Fibroblast of skin of abdomen (primary cell): ENCODE measurements around the gene HIP1R. TPM values are rescaled to one million over a fixed set of nuclear protein-coding genes. Genes with fewer than 3 reads are reported as not detected.
"Not testable (repeated sequence)": the region's sequence is repeated elsewhere in the genome, so short reads cannot be mapped to it uniquely, and the experiment has no call there.

Experiments used
- DNase-seq: peaks from one replicate; pipeline ENCODE4 v3.0.0-alpha.2; 2013
- polyA plus RNA-seq, 2 experiments: library from polyadenylated mRNA; unstranded; fragments of 120-200 nt; gene quantifications; one replicate each; pipeline ENCODE4 v1.2.1, GENCODE V29; 2013; ENCODE audit not compliant: insufficient read length in 2 of 2

HIP1R gene, protein sequence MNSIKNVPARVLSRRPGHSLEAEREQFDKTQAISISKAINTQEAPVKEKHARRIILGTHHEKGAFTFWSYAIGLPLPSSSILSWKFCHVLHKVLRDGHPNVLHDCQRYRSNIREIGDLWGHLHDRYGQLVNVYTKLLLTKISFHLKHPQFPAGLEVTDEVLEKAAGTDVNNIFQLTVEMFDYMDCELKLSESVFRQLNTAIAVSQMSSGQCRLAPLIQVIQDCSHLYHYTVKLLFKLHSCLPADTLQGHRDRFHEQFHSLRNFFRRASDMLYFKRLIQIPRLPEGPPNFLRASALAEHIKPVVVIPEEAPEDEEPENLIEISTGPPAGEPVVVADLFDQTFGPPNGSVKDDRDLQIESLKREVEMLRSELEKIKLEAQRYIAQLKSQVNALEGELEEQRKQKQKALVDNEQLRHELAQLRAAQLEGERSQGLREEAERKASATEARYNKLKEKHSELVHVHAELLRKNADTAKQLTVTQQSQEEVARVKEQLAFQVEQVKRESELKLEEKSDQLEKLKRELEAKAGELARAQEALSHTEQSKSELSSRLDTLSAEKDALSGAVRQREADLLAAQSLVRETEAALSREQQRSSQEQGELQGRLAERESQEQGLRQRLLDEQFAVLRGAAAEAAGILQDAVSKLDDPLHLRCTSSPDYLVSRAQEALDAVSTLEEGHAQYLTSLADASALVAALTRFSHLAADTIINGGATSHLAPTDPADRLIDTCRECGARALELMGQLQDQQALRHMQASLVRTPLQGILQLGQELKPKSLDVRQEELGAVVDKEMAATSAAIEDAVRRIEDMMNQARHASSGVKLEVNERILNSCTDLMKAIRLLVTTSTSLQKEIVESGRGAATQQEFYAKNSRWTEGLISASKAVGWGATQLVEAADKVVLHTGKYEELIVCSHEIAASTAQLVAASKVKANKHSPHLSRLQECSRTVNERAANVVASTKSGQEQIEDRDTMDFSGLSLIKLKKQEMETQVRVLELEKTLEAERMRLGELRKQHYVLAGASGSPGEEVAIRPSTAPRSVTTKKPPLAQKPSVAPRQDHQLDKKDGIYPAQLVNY
- 6.9 TPM for polyA plus RNA-seq (2013, experiment 1 of 2; ENCODE audit: insufficient read length)
- polyA plus RNA-seq (2013, experiment 2 of 2; ENCODE audit: insufficient read length): 6.3 TPM

DNA sequence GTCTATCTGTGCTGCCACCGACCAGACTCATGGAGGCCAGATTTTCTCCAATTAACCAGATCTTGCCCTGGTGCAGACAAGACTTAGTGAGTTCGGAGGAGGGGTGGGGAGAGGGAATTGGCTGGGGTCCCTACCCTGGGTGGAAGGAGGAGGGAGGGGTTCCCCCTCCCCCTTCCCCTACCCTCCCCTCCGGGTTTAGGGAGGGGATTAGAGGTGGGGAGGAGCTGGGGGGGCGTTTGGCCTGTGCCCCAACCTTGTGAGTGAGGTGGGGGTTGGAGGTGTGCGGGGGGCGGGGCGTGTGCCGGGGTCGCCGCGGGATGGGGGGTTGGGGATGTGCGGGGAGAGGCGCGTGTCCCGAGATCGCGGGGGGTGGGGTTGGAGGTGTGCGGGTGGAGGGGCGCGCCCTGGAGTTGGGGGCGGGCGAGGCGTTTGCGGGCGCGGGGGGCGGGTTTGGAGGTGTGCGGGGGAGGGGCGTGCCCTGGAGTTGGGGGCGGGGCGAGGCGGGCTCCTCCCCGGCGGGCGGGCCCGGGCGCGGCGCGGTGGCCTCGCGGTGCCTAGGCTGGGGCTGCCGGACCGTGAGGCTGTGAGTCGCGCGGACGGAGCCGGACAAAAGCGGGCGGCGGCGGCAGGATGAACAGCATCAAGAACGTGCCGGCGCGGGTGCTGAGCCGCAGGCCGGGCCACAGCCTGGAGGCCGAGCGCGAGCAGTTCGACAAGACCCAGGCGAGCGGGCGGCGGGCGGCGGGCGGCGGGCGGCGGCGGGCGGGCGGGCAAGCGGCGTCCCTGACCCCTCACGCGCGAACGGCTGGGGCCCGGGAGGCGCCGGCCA lies at the start of gene HIP1R:
Gene HIP1R (plus strand): TSS at position 537 of the 829 bp plus-strand sequence. CDS start 94 bp downstream, at position 631.
- DNase-seq: no peak

DNA sequence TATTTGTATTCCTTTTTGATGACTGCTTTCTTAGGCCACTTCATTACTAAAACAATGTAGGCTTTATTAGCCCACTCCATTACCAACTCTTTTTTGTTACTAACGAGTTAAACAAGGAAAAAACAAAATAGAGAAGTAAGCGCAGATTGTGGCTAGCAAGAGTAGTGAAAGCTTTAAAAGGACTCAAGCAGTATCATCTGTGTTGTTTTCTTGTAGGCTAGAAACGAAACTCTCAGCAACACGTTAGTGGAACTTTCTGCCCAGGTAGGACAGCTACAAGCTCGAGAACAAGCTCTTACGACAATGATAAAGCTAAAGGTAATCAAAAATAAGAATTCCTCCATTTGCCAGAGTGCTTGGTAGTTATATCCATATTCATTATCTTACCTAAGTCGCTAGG lies 49.8 kb upstream of the HIP1R start:
- no peak for DNase-seq

DNA sequence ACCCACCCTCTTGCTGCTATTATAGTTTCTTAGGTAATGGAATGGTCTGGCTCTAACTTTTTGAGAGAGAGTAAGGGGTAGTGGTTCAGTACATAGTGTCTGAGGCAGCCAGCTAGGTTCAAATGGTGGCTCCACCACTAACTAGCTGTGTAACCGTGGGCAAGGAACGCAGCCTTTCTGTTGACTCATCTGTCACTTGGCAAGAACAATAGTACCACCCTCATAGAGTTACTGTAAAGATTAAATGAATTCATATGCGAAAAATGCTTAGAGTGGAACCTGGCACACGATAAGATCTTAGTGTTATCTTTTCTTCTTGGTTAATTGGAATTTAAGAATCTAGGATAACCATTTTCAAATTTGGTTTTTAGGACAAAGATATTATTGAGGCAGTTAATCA lies 46.9 kb upstream of the HIP1R start:
- peak; percentile 22 for DNase-seq

DNA sequence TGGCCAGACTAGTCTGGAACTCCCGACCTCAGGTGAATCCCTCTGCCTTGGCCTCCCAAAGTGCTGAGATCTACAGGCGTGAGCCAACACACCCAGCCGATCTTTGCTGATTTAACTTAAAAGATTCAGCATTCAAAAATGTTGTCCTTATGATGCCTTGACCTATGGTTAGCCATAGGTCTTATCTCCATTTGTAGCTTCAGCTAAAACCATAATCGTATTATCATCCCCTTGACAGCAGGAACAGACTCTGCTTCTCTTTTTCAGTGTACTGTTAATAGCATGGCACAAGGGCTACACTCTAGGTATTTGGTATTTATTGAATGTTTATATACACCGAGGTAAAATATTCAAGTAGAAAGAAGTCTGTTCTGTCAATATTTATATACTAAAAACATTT lies 45.6 kb upstream of the HIP1R start:
- DNase-seq: no peak

DNA sequence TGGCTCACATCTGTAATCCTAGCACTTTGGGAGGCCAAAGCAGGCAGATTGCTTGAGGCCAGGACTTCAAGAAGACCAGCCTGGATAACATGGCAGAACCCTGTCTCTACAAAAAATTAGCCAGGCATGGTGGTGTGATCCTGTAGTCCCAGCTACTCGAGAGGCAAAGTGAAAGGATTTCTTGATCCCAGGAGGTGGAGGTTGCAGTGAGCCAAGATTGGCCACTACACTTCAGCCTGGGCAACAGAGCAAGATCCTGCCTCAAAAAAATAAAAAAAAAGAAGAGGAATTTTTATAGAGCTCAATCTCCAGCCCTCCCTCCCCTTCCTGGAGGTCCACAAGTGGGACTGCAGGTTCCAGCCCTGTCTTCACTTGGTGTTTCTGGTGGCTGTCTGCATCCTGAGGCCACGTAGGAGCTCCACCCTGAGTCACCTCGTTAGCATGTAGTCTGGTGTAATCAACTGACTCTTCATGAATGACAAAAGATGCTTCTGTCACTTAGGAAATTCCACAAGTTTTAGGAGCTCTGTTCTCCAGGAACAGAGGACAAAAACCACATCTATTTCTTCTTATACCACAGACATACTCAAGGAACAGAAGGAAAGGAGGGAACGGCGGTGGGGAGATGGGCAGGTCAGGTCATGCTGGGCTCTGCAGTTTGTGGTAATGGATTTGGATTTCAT lies 44.7 kb upstream of the HIP1R start:
- peak; percentile 53 for DNase-seq

DNA sequence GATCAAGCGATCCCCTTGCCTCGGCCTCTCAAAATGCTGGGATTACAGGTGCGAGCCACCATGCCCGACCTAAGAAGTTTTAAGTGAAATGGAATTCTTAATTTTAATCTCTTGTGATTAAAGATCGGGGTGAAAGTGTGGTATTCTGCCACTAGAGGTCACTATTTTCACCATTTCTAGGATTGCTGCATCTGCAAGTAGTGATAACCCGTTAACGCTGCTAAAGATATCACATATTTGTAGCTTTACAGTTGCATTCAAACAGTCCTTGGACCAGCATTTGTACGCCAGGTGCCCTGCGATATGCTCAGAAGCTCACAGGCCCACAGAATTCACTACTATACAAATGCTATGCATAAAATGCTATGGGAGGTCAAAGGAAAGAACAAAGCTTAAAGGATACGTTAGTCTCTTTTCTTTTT lies 41.6 kb upstream of the HIP1R start:
- DNase-seq: peak; percentile 48

DNA sequence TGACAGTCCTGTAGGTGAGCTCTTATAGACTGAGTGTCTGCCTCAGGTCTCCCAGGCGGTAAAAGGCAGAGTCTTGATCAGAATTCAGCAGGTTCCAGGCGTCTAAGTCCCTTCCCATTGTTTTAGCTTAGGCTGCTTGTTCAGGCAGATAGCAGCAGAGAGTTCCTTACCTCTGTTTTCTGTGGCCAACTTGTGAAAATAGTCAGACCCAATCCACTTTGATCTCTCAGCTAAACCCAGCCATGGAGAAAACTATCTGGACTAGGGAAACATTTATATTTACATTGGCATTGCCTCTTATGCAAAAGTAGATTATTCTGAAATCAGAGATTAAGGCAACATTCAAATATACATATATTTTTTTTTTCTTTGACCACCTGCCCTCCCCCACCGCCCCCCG lies 39.5 kb upstream of the HIP1R start:
- DNase-seq: no peak

DNA sequence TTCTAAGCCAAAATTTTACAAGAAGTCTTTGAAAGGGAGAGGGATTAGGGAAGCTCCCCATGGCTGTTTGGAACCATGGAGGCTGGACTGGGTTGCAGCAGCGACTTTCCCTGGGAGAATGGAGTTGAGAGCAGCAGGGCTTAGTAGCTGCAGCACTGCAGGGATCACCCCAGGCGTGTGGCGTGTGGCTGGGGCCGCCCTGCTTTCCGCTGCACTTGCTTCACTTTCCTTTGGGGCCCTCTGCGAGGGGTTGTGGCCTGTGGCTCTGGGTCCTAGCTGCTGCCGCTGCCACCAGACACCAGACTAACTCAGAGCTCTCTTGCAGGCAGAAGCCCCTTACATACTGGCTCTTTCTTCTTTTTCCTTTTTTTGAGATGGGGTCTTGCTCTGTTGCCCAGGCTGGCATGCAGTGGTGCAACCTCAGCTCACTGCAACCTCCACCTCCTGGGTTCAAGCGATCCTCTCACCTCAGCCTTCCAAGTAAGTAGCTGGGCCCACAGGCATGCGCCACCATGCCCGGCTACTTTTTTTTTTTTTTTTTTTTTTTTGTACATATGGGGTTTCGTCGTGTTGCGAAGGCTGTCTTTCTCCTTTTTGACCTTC lies 35.5 kb upstream of the HIP1R start:
- no peak for DNase-seq

DNA sequence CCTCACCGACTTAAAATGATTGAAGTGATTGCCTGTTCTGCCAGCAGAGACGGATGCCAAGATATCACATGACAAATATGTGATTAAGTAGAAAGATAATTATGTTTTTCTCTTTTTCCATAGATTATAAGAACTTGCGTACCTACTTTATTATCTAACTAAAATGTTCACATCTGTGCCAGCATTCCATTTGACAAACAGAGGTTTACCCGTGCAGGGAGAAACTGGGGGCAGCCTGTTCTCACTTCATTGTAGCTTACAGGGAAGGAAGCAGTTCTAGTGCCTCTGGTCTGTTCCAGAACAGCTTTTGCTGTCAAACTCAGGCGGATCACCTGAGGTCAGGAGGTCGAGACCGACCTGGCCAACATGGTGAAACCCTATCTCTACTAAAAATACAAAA lies 31.3 kb upstream of the HIP1R start:
- no peak for DNase-seq

DNA sequence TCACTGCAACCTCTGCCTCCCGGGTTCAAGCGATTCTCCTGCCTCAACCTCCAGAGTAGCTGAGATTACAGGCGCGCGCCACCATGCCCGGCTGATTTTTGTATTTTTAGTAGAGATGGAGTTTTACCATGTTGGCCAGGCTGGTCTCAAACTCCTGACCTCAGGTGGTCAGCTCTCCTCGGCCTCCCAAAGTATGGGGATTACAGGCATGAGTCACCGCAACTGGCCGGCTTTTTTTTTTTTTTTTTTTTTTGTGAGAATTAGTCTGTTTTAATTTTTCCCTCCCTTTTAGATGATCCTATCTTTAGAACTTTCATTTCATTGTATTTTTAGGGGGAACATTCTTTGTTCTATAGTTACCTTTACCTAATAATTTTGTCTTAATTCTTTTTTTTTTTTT lies 30.3 kb upstream of the HIP1R start:
- DNase-seq: not testable (repeated sequence)

DNA sequence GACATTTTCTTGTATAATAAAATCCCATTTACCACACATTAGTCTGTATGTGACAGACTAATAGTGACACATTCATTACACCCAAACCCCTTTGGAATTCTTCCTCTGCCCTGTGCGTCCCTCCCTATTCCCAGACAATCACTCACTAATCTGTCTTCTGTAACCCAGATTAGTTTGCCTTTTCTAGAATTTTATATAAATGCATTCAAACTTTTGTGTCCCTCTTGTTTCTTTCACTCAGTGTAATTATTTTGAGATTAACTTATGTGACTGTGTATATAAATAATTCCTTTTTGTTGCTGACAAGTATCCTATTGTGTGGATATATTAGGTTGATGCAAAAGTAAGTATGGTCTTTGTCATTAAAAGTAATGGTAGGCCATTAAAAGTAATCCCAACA lies 27.6 kb upstream of the HIP1R start:
- DNase-seq: no peak

DNA sequence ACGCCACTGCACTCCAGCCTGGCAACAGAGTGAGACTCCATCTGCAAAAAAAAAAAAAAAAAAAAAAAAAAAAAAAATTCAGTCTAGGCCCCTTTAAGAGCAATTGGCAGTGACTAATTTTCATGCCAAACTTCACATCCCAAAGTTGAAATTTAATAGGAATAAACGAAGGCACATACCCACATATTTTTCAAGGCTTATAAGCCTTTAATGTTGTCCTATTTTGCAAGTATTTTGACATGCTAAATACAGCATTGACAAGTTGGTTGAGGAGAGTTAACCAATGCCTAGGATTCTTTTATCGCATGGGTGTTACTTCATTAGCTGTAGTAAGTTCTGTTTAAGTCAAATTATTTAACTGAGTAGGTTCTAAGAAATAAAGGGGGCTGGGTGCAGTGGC lies 23.5 kb upstream of the HIP1R start:
- DNase-seq: no peak

DNA sequence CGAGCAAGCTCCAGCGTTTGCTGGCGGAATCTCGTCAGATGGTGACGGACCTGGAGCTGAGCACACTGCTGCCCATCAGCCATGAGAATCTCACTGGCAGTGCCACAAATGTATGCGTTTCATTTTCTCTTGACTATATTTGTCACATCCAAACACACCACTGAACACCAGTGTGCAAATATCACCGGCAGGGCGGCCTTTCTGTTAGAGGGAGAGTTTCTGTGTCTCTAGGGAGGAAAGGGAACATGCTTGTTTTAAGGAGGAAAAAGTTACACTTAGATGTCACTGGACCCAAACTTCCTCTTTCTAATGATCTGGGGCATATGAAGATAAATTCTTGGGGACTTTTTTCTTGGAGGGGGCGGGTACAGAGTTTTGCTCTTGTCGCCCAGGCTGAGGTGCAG lies 21.9 kb upstream of the HIP1R start:
- no peak for DNase-seq

DNA sequence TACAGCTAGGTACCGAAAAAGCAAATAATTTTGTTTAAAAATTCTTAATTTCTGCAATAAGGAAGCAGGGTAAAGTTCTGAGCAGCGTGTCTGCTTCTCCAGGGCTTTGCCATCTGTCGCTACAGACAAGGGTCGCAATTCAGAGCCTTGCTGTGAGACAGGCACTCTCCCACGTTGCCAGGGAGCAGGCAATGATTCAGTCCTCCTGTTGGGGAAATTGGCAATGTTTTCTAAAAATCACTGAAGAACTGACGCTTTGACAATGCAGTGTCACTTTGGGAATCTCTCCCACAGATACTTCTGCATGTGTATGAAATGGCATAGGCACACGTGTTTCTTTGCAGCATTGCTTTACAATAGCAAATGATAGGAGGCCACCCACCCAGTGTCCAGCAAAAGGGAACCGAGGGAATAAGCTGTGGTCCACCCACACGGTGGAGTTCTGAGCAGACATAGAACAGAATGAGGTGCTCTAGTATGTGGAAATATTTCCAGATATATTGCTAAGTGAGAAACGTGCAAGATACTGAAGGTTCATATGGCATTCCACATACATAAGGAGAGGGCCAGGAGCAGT lies 16.0 kb upstream of the HIP1R start:
- DNase-seq: no peak

DNA sequence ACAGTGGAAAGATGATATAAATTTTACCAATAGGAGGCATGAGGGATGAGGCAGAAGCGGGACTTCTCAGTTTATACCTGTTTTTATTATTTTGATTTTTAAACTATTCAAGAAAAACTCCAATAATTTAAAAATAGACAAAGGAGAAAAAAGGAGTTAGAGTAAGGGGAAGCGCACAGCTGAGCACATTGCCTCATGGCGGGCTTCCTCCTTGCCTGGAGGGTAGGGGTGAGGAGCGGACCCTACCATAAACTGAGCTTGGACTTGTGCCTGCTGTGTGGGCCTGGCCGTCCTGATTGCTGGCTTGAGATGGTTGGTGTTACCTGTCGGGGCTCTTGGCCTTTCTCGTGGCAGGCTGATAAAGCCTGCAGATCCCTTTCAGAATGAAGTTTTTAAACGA lies 15.1 kb upstream of the HIP1R start:
- DNase-seq: no peak

DNA sequence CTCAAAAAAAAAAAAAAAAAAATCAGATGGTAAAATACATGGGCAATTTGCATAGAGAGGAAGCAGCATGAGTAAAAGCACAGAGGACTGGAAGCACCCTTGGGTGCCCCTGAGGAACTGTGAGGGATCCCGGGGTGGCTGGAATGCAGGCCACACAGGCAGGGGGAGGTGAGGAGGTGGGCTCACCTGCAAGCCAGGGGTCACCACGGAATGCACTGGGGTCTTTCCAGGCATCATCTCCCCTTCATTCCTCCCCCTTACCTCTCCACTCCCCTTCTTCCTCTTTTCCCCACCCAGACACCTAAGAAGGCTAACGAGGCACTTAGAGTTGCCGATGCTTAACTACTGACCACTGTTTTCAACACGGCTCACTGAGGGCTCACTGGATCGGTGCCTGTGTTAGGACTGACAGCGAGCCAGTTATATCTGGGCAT lies 14.4 kb upstream of the HIP1R start:
- no peak for DNase-seq

DNA sequence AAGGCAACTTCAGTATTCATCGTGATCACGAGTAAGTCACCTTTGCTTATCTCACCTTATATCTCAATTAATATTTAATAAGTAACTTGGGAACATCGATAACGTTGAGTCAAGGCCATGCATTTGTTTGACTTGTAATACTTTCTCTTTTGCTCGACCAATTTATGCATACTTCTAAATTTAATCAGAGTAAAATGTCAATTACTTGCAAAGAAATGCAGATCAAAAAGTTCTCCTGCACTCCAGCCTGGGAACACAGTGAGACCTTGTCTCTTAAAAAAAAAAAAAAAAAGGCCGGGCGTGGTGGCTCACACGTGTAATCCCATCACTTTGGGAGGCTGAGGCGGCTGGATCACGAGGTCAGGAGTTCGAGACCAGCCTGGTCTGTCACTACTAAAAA lies 11.8 kb upstream of the HIP1R start:
- DNase-seq: no peak

DNA sequence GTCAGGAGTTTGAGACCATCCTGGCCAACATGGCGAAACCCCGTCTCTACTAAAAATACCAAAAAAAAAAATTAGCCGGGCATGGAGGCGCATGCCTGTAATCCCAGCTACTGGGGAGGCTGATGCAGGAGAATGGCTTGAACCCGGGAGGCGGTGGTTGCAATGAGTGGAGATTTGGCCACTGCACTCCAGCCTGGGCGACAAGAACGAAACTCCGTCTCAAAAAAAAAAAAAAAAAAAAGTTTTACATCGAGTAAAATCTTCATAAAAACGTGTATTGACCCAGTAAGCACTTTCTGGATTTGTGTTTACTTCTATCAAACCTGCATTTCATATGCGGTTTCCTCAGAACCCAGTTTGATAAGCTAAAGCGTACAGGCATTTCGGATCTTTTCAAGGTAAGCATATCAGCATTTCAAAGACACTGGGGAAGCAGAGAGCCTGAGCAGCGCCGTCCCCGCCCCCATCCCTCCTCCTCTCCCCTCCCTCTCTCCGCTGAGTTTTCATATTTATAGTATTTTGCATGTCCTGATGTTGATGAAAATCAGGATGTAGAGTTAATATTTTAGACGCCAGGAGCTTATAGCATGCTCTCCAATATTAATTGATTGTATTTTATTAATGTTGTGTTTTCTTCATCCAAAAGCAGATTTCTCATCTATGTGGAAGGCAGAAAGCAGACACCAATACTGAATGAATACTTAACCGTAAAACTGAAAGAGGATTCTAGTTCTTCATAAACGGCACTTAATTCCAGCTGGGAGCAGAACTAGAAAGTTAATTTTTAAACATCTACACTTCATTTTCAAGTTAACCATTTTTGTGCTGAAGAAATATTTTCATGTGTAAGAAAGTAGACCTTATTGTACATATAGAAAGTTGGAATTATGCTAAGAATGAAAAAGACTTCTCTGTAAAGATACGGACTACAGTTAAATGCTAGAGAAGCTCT lies 9.2 kb upstream of the HIP1R start:
- no peak for DNase-seq

DNA sequence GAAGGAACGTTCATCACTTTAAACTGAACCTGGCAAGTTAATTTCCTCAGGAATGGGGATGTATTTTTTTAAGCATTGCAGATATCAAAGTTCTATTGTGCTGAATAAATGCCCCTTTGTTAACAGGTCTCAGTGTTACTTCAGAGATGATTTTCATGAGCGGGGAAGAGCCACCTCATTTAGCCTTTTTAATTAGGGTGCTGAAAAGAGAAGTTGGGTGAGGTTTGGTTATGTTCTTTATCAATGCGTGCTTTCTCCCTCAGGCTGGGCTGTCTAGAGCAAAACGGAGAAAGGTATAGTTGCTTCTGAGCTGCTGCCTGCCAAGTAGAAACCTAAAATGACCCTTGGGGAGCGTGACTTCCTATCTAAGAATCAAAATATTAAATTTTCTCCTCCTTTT lies 8.0 kb upstream of the HIP1R start:
- no peak for DNase-seq
